GM12865 (cell line): Measurements from ENCODE around the gene PNMA6E.

Experiments
- DNase-seq: peaks from one replicate; pipeline ENCODE4 v3.0.0; 2010; ENCODE audit warnings: low read depth
- H3K4me3 ChIP-seq: 2 replicates; pipeline ENCODE4 v1.5.1; 2011; ENCODE audit warnings: mild to moderate bottlenecking, low read depth, low read length, control low read depth
- CTCF ChIP-seq: IDR thresholded peaks from 2 replicates; pipeline ENCODE4 v1.5.1; 2011; ENCODE audit warnings: low read length, control low read depth, low read depth, inconsistent platforms; ENCODE audit not compliant: insufficient read depth; ENCODE audit errors: missing control alignments

PNMA6E gene

GRCh38 chrX:153401133-153401764 lies at the start of gene PNMA6E:
TSS of gene PNMA6E (minus strand) at chrX:153401350. CDS start at chrX:153398849, 2,501 bp downstream.
- H3K4me3 ChIP-seq: no peak within 1 kb of the TSS
- TF ChIP-seq CTCF: no peak
- no peak for DNase-seq

GRCh38 chrX:153450949-153451277 lies 49.8 kb upstream of the PNMA6E start:
- no peak for DNase-seq
- no peak overlapping the region for H3K4me3 ChIP-seq
- TF ChIP-seq CTCF: no peak

- no peak for TF ChIP-seq CTCF
- no peak for DNase-seq
- no peak overlapping the region for H3K4me3 ChIP-seq
Measured at GRCh38 chrX:153450114-153450948, 49.2 kb upstream of the PNMA6E start.

- no peak for TF ChIP-seq CTCF
- H3K4me3 ChIP-seq: no peak overlapping the region
- DNase-seq: no peak
Measured at GRCh38 chrX:153449368-153450113, 48.4 kb upstream of the PNMA6E start.

GRCh38 chrX:153448556-153449367 lies 47.6 kb upstream of the PNMA6E start:
- no peak overlapping the region for H3K4me3 ChIP-seq
- no peak for DNase-seq
- TF ChIP-seq CTCF: no peak

- no peak for DNase-seq
- no peak overlapping the region for H3K4me3 ChIP-seq
- no peak for TF ChIP-seq CTCF
Measured at GRCh38 chrX:153447581-153447960, 46.4 kb upstream of the PNMA6E start.
